ENCODE results near the gene SKI.

- TF ChIP-seq GATA2 (IDR thresholded peaks at IDR 0.05; ENCODE audit: low read depth, low read length) (no peak), GATA3 (IDR thresholded peaks at IDR 0.05; ENCODE audit: low read depth, low read length) (no peak)
Measured at GRCh38 chr1:2271841-2272655, 43.9 kb downstream of the SKI start.

Measured in SH-SY5Y (cell line).